Mammary epithelial cell (primary cell): ENCODE measurements around the gene MOV10.

Experiments used
- EZH2 ChIP-seq: IDR thresholded peaks from 2 replicates; pipeline ENCODE4 v1.6.1; 2012; ENCODE audit warnings: low read length, inconsistent platforms, borderline replicate concordance
- TF ChIP-seq, protein P1 (sequence below), 2 donors: IDR thresholded peaks in 1 of 2; conservative IDR thresholded peaks in 1 of 2; 2 replicates each; pipeline ENCODE4 v1.5.1; 2011 to 2012; ENCODE audit warnings: inconsistent platforms in 2 of 2, low read length in 2 of 2, mild to moderate bottlenecking in 2 of 2, control low read depth in 1 of 2, low read depth in 1 of 2; ENCODE audit not compliant: insufficient read depth in 1 of 2; ENCODE audit errors: extremely low read depth in 1 of 2

DNA sequence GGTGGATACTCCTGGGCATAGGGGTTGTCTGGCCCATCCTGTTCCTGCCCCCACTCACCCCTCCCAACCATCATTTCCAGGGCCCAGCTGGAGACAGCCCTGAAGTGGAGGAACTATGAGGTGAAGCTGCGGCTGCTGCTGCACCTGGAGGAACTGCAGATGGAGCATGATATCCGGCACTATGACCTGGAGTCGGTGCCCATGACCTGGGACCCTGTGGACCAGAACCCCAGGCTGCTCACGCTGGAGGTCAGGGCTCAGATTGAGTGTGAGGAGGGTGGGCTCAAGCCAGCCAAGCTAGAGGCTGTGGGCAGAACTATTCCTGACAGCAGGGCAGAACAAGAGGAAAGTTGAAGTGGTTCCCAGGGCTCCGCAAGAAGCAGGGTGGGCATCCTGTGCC lies 18.2 kb downstream of the MOV10 start:
- TF ChIP-seq, protein P1, sequence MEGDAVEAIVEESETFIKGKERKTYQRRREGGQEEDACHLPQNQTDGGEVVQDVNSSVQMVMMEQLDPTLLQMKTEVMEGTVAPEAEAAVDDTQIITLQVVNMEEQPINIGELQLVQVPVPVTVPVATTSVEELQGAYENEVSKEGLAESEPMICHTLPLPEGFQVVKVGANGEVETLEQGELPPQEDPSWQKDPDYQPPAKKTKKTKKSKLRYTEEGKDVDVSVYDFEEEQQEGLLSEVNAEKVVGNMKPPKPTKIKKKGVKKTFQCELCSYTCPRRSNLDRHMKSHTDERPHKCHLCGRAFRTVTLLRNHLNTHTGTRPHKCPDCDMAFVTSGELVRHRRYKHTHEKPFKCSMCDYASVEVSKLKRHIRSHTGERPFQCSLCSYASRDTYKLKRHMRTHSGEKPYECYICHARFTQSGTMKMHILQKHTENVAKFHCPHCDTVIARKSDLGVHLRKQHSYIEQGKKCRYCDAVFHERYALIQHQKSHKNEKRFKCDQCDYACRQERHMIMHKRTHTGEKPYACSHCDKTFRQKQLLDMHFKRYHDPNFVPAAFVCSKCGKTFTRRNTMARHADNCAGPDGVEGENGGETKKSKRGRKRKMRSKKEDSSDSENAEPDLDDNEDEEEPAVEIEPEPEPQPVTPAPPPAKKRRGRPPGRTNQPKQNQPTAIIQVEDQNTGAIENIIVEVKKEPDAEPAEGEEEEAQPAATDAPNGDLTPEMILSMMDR (conservative IDR thresholded peaks at IDR 0.05 in 1 of 2, IDR thresholded peaks at IDR 0.05 in 1 of 2; ENCODE audit: extremely low read depth in 1 of 2, insufficient read depth in 1 of 2, low read depth in 1 of 2, low read length in 2 of 2) = no peak
- no peak for TF ChIP-seq EZH2
